ENCODE data around the gene STARD10.

Gene STARD10

GRCh38 chr11:72763823-72764222 is 30.0 kb downstream of the STARD10 start:
- DNase-seq (ENCODE audit: low read depth in 2 of 2) = no peak

DNA sequence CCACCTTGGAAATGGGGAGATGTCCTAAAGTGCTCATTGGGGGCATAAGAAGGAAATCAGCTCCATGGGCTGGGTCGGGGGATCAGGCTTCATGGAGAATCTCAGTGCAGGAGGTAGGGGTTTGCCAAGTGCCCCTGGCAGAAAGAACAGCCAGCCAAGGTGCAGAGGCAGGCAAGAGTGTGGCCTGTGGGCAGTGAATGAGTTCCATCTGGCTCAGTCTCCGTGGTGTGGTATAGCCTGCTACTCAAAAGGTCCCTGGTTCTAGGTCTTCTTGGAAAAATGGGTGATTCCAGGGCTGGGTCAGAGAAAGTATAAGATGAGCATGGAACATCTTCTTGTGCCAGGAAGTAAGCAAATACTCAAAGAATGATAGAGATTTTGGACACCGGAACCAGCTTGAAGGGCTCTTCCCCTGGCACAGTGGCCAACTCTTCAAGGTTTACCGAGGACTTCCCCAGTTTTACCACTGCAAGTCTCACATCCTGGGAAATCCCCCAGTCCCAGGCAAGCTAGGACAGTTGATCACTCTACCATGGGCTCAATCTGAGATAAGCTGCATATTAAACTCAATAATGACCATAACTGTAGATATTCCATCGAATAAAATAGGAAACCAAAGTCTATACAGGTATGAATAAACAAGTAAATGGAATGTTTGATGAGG is 31.1 kb downstream of the STARD10 start:
- no peak for DNase-seq (ENCODE audit: low read depth in 2 of 2)

- no peak for DNase-seq (ENCODE audit: low read depth in 2 of 2)
Measured at GRCh38 chr11:72760539-72761405, 33.1 kb downstream of the STARD10 start.

GRCh38 chr11:72759468-72759985 is 34.3 kb downstream of the STARD10 start:
- no peak for DNase-seq (ENCODE audit: low read depth in 2 of 2)

DNA sequence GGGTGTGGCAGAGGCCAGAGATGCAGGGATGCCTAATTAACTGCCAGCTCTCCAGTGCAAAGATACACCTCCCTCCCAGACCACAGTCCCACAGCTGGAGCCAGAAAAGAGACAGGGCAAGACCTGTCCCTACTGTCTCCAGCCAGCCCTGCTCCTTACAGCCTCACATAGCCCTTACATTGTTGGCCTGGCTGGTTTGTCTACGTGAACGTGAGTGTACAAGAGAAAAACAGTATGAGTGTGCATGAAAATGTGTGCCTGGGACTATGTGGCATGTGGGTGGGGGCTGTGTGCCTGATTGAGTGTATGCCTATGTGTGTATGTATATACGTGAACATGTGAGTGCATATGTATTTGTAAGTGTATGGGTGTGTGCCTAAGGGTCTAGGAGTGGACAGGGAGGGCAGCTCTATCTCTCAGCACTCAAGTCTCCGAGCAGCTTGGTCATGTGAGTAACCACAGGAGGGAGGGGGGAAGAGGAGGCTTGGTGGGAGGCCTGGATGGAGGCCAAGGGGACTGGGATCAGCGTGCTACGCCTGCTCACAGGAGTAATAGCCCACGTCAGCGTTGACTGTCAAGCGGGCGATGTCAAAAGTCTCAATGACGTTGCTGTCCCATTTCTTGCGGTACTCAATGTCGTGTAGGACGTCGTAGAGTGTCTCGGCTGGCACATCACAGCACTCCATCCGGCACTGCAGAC is 35.0 kb downstream of the STARD10 start:
- DNase-seq (ENCODE audit: low read depth in 2 of 2) = peak; percentile 76 to 77

DNA sequence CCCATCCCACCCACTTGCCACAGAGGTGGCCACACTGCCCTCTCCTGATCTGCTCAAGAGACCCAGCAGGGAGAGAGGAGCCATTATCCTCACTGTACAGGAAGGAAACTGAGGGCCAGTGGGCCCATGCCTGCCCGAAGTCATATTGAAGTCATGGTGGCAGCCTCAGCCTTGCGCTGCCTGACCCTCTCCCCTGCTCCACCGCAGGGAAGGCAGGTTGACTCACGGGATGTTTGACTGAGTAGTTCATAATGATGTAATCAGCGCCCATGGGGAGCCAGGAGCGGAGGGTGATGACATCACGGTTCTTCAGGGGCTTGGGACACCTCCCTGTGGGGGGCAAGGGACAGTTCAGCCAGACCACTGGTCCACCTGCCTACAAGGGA is 35.5 kb downstream of the STARD10 start:
- no peak for DNase-seq (ENCODE audit: low read depth in 2 of 2)

- DNase-seq (ENCODE audit: low read depth in 2 of 2) = no peak
Measured at GRCh38 chr11:72755713-72756285, 38.0 kb downstream of the STARD10 start.

DNA sequence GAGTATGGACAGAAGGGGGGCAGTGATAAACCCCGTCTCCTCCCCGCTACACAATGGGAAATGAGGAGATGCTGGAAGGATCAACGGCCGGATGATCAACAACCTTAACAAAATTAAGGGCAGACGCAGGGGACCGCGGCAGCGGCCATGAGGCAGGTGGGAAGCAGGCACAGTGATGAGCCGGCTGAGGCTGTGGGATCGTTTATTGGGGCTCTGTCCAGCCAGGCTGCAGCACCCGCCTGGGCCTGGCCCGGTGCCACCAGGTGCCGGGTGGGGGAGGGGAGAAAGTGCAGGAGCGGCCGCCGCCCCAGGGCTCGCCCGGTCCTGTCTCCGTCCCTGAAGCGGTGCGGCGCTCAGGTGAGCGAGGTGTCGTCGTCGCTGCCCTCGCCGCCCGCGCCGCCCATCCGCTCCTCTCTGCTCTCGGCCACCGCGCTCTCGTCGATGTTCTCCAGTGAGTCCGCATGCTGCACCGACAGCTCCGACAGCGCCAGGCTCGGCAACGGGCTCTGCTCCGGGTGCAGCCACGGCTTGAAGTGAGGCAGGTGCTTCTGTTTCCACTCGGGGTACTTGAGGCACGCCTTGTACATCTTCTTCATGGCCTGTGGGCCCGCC is 39.2 kb downstream of the STARD10 start:
- no peak for DNase-seq (ENCODE audit: low read depth in 2 of 2)

- no peak for DNase-seq (ENCODE audit: low read depth in 2 of 2)
Measured at GRCh38 chr11:72754149-72754543, 39.7 kb downstream of the STARD10 start.

DNA sequence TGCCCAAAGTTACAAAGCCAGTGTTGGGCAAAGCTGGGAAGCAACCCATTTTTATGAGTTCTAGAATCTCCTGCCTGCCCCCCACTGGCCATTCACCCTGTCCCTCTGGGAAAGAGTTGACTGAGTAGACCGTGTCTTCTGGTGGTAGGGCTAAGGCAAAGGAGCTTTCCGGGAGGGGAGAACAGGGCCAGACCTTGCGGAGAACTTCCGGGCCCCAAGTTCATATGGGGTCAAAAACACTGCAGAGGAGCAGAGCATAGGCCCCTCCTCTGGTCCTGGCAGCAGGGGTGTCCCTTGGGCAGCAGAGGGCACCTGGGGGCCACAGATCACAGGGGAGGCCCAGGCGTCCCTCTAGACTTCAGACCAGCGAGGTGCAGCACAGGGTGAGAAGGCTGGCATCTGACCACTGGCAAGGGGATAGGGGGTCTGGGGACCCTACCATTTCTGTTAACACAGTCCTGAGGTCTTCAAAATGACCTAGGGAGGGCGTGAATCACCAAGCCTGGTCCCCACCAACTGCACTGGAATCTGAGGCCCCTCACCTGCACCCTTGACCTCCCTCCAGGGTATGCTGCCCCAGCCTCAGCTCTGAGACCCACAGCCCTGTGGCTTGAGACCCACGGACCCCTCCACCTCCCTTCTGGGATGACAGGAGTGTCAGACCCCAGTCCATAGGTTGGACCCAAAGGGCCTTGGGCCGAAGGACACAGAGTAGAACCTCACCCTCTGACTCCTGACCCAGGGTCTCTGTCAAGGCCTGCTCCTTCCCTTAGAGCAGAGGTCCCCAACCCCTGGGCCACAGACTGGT is 40.3 kb downstream of the STARD10 start:
- DNase-seq (ENCODE audit: low read depth in 2 of 2) = no peak

DNA sequence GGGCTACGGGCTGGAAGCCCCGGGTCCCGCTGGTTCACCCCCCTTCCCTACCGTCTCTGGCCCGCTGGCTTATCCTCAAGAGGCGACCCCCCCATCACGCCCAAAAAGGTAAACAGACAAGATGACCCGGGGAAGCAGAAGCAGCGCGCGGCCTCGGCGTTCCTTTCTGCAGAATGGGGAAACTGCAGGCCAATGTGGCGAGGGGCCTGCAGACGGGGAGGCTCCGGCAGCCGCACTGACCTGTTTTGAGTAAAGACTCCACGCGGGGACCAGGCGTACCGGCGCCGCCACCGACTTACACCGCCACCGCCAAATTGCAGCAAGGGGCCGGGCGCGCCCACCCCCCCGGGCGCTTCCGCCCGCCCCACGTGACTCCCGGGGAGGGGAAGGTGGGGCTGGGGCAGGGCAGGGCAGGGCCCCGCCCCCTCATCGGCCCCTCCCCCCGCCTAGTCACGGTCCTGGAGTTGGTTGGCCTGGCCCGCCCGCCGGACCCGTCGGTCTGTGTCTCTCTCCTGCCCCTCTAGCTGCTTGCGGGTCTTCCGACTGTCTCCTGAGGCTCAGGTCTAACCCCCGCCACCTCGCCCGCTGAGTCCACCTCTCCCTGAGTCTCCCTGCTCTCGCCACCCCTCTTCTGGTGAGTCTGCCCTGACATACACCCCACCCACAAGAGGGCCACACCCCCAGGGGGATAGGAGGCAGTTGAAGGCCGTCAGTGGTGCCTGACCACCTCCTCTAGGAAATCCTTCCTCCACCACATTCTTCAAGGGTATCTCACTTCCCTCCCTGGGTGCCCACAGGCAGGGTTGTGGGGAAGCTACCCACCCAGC is 41.5 kb downstream of the STARD10 start, which contains the start of gene ARAP1:
ARAP1 (minus strand) TSS at position 321 of the 827 bp plus-strand sequence. CDS start 25,280 bp downstream, outside the sequence.
- DNase-seq (ENCODE audit: low read depth in 2 of 2) = peak in 1 of 2 experiments; percentile 29

- no peak for DNase-seq (ENCODE audit: low read depth in 2 of 2)
Measured at GRCh38 chr11:72751116-72752087, 42.4 kb downstream of the STARD10 start.

DNA sequence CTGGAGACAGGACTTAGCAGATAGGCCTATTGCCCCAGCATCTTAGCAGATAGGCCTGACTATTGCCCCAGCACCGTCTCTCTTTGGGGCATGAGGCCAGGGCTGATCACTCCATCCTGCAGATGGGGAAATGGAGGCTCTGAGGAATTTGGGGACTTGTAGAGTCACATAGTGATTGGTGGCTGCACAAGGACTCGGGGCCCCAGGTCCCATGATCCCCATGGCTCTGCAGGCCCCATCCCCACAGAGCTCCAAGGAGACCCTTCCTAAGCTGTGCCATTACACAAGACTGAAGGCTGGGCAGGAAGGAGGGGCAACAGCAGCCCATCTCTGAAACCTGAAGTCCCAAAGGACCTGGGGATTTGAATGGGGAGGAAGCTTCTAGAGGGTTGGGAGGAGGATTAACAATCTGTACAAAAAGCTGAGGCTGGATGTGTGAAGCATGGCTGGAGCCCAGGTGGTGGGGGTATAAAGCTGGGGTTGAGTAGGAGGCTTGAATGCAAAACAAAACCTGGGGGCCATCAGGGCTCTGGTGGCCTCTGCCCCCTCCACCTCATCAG is 43.2 kb downstream of the STARD10 start:
- DNase-seq (ENCODE audit: low read depth in 2 of 2) = no peak

GRCh38 chr11:72750086-72750485 is 43.8 kb downstream of the STARD10 start:
- DNase-seq (ENCODE audit: low read depth in 2 of 2) = no peak

DNA sequence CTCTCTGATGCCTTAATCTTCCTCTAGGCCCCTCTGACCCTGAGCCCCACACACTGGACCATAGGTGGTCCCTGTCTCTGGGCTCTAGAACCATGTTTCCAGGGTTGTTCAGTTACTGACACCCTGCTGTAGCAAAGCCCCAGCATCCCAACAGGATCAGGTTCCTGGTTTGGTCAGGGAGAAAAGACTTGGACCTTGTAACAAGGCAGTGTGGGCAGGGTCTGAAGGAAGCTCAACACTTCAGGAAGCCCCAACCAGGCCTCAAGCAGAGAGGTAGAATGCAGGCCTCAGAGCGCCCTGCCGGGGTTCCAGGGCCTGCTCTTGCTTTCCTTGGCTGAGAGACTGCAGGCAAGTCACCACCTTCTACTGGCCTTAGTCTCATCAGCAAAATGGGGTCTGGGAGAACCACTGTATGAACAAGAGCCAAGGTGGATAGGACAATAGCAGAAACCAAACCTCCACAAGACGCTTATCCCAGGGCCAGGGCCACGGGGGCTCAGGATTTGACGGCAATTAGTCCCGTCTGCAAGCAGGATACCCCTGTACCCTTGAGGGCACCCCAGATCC is 46.5 kb downstream of the STARD10 start:
- DNase-seq (ENCODE audit: low read depth in 2 of 2) = no peak

GRCh38 chr11:72746821-72747220 is 47.0 kb downstream of the STARD10 start:
- no peak for DNase-seq (ENCODE audit: low read depth in 2 of 2)

GRCh38 chr11:72745925-72746550 is 47.8 kb downstream of the STARD10 start:
- DNase-seq (ENCODE audit: low read depth in 2 of 2) = no peak

Measured in fibroblast of skin of left quadriceps (primary cell).